ENCODE results near the gene DCTN3.

- no peak for TF ChIP-seq CTCF (conservative IDR thresholded peaks at IDR 0.05)
- TF ChIP-seq EZH2 (IDR thresholded peaks at IDR 0.05; ENCODE audit: low read depth) = no peak
Observed at GRCh38 chr9:34568133-34568532, 52.2 kb downstream of the DCTN3 start.
